Fibroblast of lung (primary cell): ENCODE measurements around the gene TBCK.

Source experiments
- EZH2 ChIP-seq: IDR thresholded peaks from 2 replicates; pipeline ENCODE4 v1.5.1; 2012; ENCODE audit warnings: low read length, control low read depth, mild to moderate bottlenecking; ENCODE audit errors: missing control alignments
- TF ChIP-seq, protein P1 (sequence below), 2 donors: IDR thresholded peaks in 1 of 2; conservative IDR thresholded peaks in 1 of 2; 1 replicate in 1 of 2; 2 replicates in 1 of 2; pipeline ENCODE4 v1.5.1; 2011 to 2012; ENCODE audit warnings: low read length in 2 of 2, control low read depth in 1 of 2, inconsistent platforms in 1 of 2, low read depth in 1 of 2, mild to moderate bottlenecking in 1 of 2

DNA sequence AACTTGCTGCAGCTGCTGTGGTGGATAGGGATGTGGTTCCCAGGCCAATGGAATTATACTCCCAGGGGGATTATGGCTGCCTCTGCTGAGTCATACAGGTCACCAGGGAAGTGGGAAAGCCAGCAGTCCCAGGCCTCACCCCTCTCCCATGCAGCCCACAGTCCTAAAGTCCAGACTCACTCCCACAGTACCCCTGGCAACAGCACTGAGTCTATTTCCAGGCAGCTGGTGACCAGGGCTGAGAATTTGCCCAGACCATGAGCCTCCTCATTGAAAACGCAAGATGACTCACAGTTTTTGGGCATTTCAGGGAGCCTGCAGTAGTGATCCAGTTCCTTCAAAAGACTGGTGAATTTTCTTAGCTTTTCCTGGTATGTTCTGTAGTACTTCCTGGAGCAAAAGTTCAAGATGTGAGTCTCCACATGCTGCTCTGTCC lies 283.1 kb downstream of the TBCK start:
- TF ChIP-seq EZH2: no peak
- TF ChIP-seq, protein P1, sequence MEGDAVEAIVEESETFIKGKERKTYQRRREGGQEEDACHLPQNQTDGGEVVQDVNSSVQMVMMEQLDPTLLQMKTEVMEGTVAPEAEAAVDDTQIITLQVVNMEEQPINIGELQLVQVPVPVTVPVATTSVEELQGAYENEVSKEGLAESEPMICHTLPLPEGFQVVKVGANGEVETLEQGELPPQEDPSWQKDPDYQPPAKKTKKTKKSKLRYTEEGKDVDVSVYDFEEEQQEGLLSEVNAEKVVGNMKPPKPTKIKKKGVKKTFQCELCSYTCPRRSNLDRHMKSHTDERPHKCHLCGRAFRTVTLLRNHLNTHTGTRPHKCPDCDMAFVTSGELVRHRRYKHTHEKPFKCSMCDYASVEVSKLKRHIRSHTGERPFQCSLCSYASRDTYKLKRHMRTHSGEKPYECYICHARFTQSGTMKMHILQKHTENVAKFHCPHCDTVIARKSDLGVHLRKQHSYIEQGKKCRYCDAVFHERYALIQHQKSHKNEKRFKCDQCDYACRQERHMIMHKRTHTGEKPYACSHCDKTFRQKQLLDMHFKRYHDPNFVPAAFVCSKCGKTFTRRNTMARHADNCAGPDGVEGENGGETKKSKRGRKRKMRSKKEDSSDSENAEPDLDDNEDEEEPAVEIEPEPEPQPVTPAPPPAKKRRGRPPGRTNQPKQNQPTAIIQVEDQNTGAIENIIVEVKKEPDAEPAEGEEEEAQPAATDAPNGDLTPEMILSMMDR (conservative IDR thresholded peaks at IDR 0.05 in 1 of 2, IDR thresholded peaks at IDR 0.05 in 1 of 2; ENCODE audit: low read depth in 1 of 2, low read length in 2 of 2): no peak
